ENCODE results near the gene PER1.
A peak's percentile ranks its signal among the peaks of the same experiment; 100 is the strongest.

DNA sequence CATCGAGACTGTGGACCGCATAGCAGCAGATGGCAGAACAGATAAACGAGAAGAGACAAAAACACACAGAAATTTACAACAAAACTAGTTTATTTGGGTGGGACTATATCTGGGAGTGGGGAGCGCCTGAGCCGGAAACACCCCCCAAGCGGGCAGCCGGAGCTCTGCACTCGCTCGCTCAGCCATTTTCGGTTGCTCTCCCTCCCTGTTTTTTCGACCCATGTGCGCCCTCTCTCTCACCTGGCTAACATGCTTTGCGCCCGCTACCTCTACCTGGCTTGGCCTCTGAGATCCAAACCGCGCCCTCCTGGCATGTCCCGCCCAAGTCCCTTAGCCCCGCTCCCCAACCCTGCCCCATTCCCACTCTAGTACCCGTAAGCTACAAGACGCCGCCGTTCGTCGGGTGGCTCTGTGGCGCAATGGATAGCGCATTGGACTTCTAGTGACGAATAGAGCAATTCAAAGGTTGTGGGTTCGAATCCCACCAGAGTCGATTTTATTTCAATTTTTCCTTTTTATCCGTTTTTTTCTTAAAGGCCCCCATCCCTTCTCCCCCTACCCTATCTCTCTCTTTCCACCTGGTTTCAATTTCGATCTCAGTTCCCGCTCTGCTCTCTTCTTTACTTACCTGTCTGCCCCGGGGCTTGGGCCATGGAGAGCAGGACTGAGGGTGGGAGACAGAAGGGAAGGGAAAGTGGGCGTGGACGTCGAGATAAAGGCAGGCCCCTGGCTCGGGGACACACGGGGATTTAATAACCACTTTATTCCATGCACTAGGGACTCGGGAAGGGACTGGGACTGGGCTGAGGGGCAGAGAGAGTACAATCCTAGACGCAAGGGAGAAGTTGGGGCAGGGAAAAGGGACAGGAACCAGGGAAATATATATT is 31.4 kb downstream of the PER1 start:
- no peak for TF ChIP-seq EZH2 (IDR thresholded peaks at IDR 0.05; ENCODE audit: borderline replicate concordance, low read length)
- TF ChIP-seq, protein P1, sequence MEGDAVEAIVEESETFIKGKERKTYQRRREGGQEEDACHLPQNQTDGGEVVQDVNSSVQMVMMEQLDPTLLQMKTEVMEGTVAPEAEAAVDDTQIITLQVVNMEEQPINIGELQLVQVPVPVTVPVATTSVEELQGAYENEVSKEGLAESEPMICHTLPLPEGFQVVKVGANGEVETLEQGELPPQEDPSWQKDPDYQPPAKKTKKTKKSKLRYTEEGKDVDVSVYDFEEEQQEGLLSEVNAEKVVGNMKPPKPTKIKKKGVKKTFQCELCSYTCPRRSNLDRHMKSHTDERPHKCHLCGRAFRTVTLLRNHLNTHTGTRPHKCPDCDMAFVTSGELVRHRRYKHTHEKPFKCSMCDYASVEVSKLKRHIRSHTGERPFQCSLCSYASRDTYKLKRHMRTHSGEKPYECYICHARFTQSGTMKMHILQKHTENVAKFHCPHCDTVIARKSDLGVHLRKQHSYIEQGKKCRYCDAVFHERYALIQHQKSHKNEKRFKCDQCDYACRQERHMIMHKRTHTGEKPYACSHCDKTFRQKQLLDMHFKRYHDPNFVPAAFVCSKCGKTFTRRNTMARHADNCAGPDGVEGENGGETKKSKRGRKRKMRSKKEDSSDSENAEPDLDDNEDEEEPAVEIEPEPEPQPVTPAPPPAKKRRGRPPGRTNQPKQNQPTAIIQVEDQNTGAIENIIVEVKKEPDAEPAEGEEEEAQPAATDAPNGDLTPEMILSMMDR (conservative IDR thresholded peaks at IDR 0.05 in 1 of 2, IDR thresholded peaks at IDR 0.05 in 1 of 2; ENCODE audit: extremely low read depth in 1 of 2, insufficient read depth in 1 of 2, low read depth in 1 of 2, low read length in 2 of 2): peak; percentile 15 to 39
